Measurements from ENCODE around the gene CNKSR3. TPM values are rescaled to one million over a fixed set of nuclear protein-coding genes. Genes with fewer than 3 reads are reported as not detected.

CNKSR3 gene
- total and polyA plus RNA-seq, 2 experiments from 2014 or later = 1.9 to 5.7 TPM

DNA sequence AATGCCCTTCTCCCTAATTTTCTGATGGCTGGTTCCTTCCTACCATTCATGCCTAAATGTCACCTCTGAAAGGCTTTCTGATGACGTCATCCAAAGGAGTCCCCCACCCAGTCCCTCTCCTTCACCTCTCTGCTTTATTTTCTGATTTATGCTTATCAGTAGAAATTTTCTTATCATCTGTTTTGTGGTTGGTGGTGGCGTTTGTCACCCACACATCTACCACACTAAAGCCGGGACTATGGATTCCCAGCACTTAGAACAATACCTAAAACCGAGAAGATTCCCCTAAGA lies 9.0 kb downstream of the CNKSR3 start (continued):
- TF ChIP-seq, protein P1, sequence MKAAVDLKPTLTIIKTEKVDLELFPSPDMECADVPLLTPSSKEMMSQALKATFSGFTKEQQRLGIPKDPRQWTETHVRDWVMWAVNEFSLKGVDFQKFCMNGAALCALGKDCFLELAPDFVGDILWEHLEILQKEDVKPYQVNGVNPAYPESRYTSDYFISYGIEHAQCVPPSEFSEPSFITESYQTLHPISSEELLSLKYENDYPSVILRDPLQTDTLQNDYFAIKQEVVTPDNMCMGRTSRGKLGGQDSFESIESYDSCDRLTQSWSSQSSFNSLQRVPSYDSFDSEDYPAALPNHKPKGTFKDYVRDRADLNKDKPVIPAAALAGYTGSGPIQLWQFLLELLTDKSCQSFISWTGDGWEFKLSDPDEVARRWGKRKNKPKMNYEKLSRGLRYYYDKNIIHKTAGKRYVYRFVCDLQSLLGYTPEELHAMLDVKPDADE (IDR thresholded peaks at IDR 0.05) = no peak
- TF ChIP-seq ZNF331 (CRISPR knock-in tag; IDR thresholded peaks at IDR 0.05; ENCODE audit: low read depth) = no peak
- TF ChIP-seq, protein P2, sequence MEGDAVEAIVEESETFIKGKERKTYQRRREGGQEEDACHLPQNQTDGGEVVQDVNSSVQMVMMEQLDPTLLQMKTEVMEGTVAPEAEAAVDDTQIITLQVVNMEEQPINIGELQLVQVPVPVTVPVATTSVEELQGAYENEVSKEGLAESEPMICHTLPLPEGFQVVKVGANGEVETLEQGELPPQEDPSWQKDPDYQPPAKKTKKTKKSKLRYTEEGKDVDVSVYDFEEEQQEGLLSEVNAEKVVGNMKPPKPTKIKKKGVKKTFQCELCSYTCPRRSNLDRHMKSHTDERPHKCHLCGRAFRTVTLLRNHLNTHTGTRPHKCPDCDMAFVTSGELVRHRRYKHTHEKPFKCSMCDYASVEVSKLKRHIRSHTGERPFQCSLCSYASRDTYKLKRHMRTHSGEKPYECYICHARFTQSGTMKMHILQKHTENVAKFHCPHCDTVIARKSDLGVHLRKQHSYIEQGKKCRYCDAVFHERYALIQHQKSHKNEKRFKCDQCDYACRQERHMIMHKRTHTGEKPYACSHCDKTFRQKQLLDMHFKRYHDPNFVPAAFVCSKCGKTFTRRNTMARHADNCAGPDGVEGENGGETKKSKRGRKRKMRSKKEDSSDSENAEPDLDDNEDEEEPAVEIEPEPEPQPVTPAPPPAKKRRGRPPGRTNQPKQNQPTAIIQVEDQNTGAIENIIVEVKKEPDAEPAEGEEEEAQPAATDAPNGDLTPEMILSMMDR (conservative IDR thresholded peaks at IDR 0.05; ENCODE audit: low read depth in 2 of 2) = no peak
- TF ChIP-seq JUNB (IDR thresholded peaks at IDR 0.05; ENCODE audit: unreplicated experiment) = no peak
- no peak for TF ChIP-seq STAT1 (IDR thresholded peaks at IDR 0.05; ENCODE audit: unreplicated experiment)
- no peak for TF ChIP-seq POLR2AphosphoS5 (IDR thresholded peaks at IDR 0.05; ENCODE audit: low read depth)
- no peak for TF ChIP-seq CREB1 (CRISPR knock-in tag; IDR thresholded peaks at IDR 0.05; ENCODE audit: low read depth)

DNA sequence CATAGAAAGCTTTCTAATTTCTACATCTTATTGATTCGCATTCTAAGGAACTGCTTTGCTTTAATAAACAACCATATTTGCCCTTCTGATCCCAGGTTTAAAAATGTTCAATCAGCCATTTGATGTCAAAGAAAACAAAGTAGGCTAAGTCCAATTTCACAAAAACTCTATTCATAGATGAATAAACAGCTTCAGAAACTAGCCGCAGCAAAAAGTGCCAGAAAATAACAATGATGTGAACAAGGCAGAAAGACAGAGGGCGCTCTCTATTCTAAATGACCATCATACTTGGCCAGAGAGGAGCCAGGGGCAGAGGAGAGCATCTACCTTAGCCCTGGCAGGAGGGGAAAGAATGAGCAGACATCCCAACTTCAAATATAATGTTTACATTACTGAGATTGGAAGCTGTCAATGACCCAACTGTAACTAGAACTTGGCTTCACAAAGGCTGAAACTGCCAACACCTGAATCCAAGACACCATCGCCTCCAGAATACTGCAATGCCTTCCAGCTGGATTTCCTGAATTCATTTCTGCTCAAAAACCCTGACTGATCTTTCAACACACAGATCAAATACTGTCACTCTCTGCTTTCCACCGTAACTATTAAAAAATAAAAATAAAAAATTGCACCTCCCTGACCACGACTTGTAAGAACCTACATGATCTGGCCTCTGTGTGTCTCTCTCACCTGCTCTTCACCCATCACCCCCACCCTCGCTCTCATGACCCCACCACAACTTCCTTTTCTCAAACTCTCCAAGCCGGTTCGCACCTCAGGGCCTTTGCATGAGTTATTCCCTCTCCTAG lies 9.5 kb downstream of the CNKSR3 start:
- H3K27ac Mint-ChIP-seq = no peak overlapping the region
- H3K36me3 ChIP-seq (ENCODE audit: insufficient read depth) = no peaks in the 10 kb centered on the region
- H3K36me3 Mint-ChIP-seq (ENCODE audit: low read depth) = 0 out of 3 replicates have a peak, but pooled peaks cover 3% of the 10 kb centered on the region
- no peak overlapping the region for H3K4me2 ChIP-seq
- H3F3A ChIP-seq (replicated peaks; ENCODE audit: low read depth) = no peaks in the 10 kb centered on the region
- peaks cover 8% of the 10 kb centered on the region; the same call in 1 of the 2 replicates for H3K79me2 ChIP-seq (replicated peaks; ENCODE audit: insufficient read depth)
- no peaks in the 10 kb centered on the region; the same call in 2 of the 3 replicates for H3K9me3 Mint-ChIP-seq
- no peak overlapping the region for H3K4me3 ChIP-seq
- TF ChIP-seq ZNF331 (CRISPR knock-in tag; IDR thresholded peaks at IDR 0.05; ENCODE audit: low read depth) = no peak
- TF ChIP-seq, protein P2 (conservative IDR thresholded peaks at IDR 0.05; ENCODE audit: low read depth in 2 of 2) = peak; percentile 76 to 80
- DNase-seq (ENCODE audit: low spot score) = peak; percentile 72
- peaks cover 26% of the 10 kb centered on the region for H3K4me1 ChIP-seq (ENCODE audit: insufficient read depth)
- H3K27me3 ChIP-seq (ENCODE audit: insufficient read depth) = peaks cover 35% of the 10 kb centered on the region
- peaks cover 17% of the 10 kb centered on the region for H3K27me3 Mint-ChIP-seq (ENCODE audit: insufficient read depth, low read depth, poor library complexity)
- no peak overlapping the region for H2AFZ ChIP-seq
- H3K27ac ChIP-seq (ENCODE audit: low read depth) = no peak overlapping the region
- H3K9me2 ChIP-seq (ENCODE audit: insufficient read depth) = no peaks in the 10 kb centered on the region
- H3K4me1 Mint-ChIP-seq = peaks cover 40% of the 10 kb centered on the region
- H3K4me3 Mint-ChIP-seq = no peak overlapping the region
- ATAC-seq = peak; percentile 62
- H4K20me1 ChIP-seq (replicated peaks; ENCODE audit: insufficient read depth) = peaks cover 14% of the 10 kb centered on the region

All from GM23338 (cell line).